NCI-H2171 (cell line): ENCODE data around the gene INPP5A.
"Not testable (repeated sequence)": the region's sequence is repeated elsewhere in the genome, so short reads cannot be mapped to it uniquely, and the experiment has no call there.

Experiments
- DNase-seq: peaks from one replicate; lab custom pipeline; 2025; lab: John Stamatoyannopoulos, UW

INPP5A gene

GRCh38 chr10:132676193-132676891, 138.8 kb downstream of the INPP5A start:
- DNase-seq = no peak

DNA sequence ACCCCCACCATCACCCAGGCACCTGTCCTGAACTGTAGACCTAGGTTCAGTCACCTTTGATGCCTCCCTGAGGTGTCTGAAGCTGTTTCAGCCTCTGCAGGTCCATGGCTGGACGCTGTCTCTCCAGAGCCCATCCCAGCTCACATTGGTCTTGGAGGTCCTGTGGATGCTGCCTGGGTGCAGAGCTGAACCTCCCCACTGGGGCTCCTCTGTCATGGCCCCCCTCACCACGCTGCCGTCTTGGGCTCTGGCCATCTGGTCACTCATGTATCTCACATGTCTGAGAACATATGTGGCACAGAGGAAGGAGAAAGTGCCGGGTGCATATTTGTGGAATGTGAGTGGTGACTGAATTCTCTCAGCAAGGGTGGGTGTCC, 139.5 kb downstream of the INPP5A start:
- no peak for DNase-seq

- no peak for DNase-seq
Observed at GRCh38 chr10:132677473-132678227, 140.1 kb downstream of the INPP5A start.

- no peak for DNase-seq
Observed at GRCh38 chr10:132678436-132679216, 141.0 kb downstream of the INPP5A start.

- DNase-seq = no peak
Observed at GRCh38 chr10:132679217-132679595, 141.6 kb downstream of the INPP5A start.

GRCh38 chr10:132679640-132680039, 142.1 kb downstream of the INPP5A start:
- no peak for DNase-seq

- not testable (repeated sequence) for DNase-seq
Observed at GRCh38 chr10:132680741-132681140, 143.2 kb downstream of the INPP5A start.

DNA sequence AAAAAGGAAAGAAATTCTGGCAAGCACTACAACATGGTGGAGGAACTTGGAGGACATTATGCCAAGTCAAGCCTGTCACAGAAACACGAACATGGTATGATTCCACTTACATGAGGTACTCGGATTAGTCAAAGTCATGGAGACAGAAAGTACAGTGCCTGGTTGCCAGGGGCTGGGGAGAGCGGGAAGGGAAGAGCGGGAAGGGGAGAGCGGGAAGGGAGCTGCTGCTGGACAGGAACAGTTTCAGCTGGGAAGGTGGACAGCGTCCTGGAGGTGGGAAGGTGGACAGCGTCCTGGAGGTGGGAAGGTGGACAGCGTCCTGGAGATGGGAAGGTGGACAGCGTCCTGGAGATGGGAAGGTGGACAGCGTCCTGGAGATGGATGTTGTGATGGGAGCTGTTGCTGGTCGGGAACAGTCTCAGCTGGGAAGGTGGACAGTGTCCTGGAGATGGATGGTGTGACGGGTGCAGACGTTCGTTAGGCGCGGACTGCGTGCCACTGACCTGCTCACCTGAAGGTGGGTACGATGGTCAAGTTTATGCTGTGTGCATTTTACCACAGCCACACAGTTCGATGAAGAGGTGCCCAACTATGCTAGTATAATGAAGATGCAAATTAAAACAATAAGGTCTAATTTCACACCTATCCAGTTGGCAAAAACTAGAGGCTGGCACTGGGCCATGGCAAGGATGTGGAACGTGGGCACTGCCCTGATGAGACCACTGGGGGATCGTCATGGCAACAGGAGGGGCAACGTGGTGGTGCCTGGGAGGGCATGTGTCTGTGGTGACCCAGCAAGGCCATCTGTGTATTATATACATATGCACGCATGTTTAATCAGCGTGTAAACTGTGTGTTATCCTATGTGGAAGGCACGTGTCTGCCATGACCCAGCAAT, 144.5 kb downstream of the INPP5A start:
- DNase-seq = no peak

- no peak for DNase-seq
Observed at GRCh38 chr10:132684164-132684891, 146.7 kb downstream of the INPP5A start.

DNA sequence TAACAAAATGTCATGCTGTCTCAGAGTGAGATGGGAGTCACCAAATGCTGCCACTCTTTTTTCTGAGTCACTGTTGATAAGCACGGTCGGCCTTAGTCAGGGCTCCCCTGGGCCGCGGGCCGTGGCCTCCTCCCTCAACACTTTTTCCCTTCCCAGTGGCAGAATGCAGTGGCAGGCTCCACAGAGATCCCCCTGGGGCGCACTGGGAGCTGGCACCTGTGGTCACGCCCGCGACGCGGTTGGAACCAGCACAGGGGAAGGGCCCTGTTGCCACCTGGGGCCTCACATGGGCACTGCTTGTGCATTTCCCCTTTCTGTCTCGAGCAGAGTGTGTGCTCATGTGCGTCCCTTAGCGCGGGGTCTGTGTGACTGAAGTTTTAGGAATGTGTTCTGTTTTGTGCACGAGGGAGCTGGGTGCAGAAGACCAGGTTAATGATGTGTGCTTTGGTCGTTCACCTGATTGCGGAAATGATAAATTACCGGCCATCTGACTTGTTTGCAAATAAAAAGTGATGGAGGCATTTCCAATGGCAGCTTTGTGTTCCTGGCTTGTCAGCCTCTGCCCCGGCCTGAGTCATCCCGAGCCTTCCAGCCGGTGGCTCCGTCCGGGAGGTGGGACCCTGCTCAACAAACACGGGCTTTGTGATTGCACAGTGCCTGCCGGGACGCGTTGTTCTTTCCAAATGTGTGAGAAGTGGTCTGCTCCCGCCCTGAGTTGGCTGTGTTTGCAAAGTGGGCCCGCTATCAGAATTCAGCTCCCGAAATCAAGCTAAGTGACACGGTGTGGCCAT, 147.7 kb downstream of the INPP5A start:
- DNase-seq = no peak

- no peak for DNase-seq
Observed at GRCh38 chr10:132685921-132686680, 148.5 kb downstream of the INPP5A start.

GRCh38 chr10:132687181-132687892, 149.8 kb downstream of the INPP5A start:
- no peak for DNase-seq

GRCh38 chr10:132687893-132688579, 150.4 kb downstream of the INPP5A start:
- no peak for DNase-seq

DNA sequence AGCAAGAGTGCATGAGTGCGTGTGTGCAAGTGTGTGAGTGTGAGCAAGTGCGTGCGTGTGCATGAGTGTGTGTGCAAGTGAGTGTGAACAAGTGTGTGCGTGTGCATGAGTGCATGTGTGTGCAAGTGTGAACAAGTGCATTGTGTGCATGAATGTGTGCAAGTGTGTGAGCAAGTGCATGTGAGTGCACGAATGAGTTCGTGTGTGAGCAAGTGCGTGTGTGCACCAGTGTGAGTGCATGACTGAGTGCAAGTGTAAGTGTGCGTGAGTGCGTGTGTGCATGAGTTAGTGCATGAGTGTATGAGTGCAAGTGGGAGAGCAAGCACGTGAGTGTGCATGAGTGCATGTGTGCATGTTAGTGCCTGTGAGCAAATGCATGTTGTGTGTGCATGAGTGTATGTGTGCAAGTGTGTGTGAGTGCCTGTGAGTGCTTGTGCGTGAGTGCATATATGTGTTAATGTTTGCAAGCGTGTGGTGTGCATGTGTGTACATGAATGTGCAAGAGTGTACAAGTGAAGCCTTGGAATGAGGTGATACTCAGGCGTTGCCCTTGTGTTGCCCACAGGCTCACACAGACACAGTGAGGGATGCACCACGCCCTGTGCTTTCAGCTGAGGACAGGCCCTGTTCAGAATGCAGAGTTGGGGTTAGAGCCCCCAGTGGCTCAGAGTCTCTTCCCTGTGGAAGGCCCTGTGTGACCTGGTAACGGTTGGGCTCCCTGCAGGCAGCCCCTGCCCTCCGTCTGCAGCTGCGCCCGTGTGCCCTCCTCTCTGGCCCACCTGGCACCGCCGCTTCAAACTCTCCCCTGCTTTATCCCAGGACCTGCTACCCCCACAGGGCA, 151.2 kb downstream of the INPP5A start:
- DNase-seq = no peak

DNA sequence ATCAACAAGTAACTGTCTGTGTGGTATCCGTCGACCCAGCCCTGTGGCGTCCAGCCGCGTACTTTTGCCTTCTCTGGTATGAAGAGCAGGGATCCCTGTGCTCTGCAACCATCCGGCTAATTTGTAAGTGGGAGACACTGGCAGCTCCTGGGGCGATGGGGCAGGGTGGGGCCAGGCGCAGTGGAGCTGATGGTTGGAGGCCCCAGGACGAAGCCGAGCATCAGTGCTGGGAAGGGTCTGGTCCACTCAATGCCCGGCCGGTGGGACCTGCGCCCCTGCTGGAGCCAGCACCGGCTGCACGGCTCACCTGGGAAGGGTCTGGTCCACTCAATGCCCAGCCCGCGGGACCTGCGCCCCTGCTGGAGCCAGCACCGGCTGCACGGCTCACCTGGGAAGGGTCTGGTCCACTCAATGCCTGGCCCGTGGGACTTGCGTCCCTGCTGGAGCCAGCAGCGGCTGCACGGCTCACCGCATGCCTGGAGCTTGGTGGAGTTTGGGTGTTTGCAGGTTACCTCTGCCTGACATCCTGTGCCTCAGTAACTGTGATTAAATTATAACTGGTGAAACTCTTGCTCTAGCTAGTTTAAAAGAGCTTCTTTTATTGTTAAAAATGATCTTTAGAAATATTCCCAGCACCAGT, 152.3 kb downstream of the INPP5A start:
- no peak for DNase-seq

- DNase-seq = no peak
Observed at GRCh38 chr10:132690401-132690800, 152.8 kb downstream of the INPP5A start.
